SK-N-SH treated with all-trans-retinoic acid at 6 μM for 48 hours (cell line): ENCODE results near the gene REXO1.

Experiments used
- ESRRG ChIP-seq: fragments of 250-450 bp; sonication (Bioruptor Pico); IDR thresholded peaks from 2 replicates; pipeline ENCODE4 v1.6.1; 2021; ENCODE audit warnings: mild to moderate bottlenecking
- TF ChIP-seq, protein P1 (sequence below): fragments of 250-450 bp; sonication (Bioruptor Pico); IDR thresholded peaks from 2 replicates; pipeline ENCODE4 v1.5.1; 2021; ENCODE audit warnings: mild to moderate bottlenecking, moderate library complexity

- TF ChIP-seq ESRRG (CRISPR knock-in tag) = no peak
- TF ChIP-seq, protein P1, sequence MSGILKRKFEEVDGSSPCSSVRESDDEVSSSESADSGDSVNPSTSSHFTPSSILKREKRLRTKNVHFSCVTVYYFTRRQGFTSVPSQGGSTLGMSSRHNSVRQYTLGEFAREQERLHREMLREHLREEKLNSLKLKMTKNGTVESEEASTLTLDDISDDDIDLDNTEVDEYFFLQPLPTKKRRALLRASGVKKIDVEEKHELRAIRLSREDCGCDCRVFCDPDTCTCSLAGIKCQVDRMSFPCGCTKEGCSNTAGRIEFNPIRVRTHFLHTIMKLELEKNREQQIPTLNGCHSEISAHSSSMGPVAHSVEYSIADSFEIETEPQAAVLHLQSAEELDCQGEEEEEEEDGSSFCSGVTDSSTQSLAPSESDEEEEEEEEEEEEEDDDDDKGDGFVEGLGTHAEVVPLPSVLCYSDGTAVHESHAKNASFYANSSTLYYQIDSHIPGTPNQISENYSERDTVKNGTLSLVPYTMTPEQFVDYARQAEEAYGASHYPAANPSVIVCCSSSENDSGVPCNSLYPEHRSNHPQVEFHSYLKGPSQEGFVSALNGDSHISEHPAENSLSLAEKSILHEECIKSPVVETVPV = no peak
Measured at GRCh38 chr19:1823539-1824251, 24.6 kb downstream of the REXO1 start.
